Activated CD4-positive, alpha-beta T cell treated with anti-CD3 and anti-CD28 coated beads for 4 hours (primary cell): ENCODE results near the gene PHYKPL.
A peak's percentile ranks its signal among the peaks of the same experiment; 100 is the strongest.
"Not testable (repeated sequence)": the region's sequence is repeated elsewhere in the genome, so short reads cannot be mapped to it uniquely, and the experiment has no call there.

Source experiments
- DNase-seq, 2 donors: peaks; one replicate each; pipeline ENCODE4 v3.0.0-alpha.2; 2020

The PHYKPL gene

GRCh38 chr5:178206166-178207101 lies 26.2 kb downstream of the PHYKPL start:
- DNase-seq: no peak

GRCh38 chr5:178205749-178206047 lies 26.9 kb downstream of the PHYKPL start:
- no peak for DNase-seq

GRCh38 chr5:178204935-178205748 lies 27.5 kb downstream of the PHYKPL start:
- peak; percentile 68 to 76 for DNase-seq

- peak; percentile 95 to 96 for DNase-seq
These were observed 28.2 kb downstream of the PHYKPL start, which contains the start of gene HNRNPAB for GRCh38 chr5:178204182-178204934. Gene HNRNPAB (plus strand): TSS chr5:178204533. CDS start chr5:178204838, 305 bp downstream.

GRCh38 chr5:178203670-178204181 lies 28.9 kb downstream of the PHYKPL start:
- DNase-seq: no peak

- DNase-seq: no peak
These were observed 30.1 kb downstream of the PHYKPL start for GRCh38 chr5:178202541-178202940.

- DNase-seq: no peak
These were observed 30.7 kb downstream of the PHYKPL start for GRCh38 chr5:178201927-178202235.

- DNase-seq: no peak
These were observed 31.2 kb downstream of the PHYKPL start for GRCh38 chr5:178201221-178201926.

- DNase-seq: no peak
These were observed 32.8 kb downstream of the PHYKPL start for GRCh38 chr5:178199581-178200434.

- no peak for DNase-seq
These were observed 33.9 kb downstream of the PHYKPL start for GRCh38 chr5:178198706-178199105.

GRCh38 chr5:178198151-178198550 lies 34.5 kb downstream of the PHYKPL start:
- DNase-seq: not testable (repeated sequence)

- no peak for DNase-seq
These were observed 35.6 kb downstream of the PHYKPL start for GRCh38 chr5:178196986-178197385.

GRCh38 chr5:178196281-178196812 lies 36.3 kb downstream of the PHYKPL start:
- no peak for DNase-seq

GRCh38 chr5:178194026-178194425 lies 38.6 kb downstream of the PHYKPL start:
- DNase-seq: no peak

- DNase-seq: no peak
These were observed 39.3 kb downstream of the PHYKPL start for GRCh38 chr5:178193251-178193809.

- DNase-seq: no peak
These were observed 39.8 kb downstream of the PHYKPL start for GRCh38 chr5:178192787-178193186.

GRCh38 chr5:178192244-178192643 lies 40.4 kb downstream of the PHYKPL start:
- DNase-seq: no peak

- no peak for DNase-seq
These were observed 40.9 kb downstream of the PHYKPL start for GRCh38 chr5:178191661-178192060.

GRCh38 chr5:178189433-178189832 lies 43.2 kb downstream of the PHYKPL start:
- no peak for DNase-seq

- DNase-seq: no peak
These were observed 45.6 kb downstream of the PHYKPL start, which contains the start of gene GMCL2 for GRCh38 chr5:178187014-178187413. Gene GMCL2 (minus strand): TSS chr5:178187371. CDS start chr5:178187299, 72 bp downstream.

- no peak for DNase-seq
These were observed 46.2 kb downstream of the PHYKPL start for GRCh38 chr5:178186427-178186826.
